Stimulated activated naive CD8-positive, alpha-beta T cell treated with anti-CD3 and anti-CD28 coated beads, Interleukin-15, amount 100 ng/mL, for 72 hours (primary cell): Measurements from ENCODE around the gene PRR33.

Source experiments
- ATAC-seq: fragments of 150-1000 bp; cut with Tn5 transposase; 2 replicates; pipeline ENCODE4 v1.10.0; 2021; ENCODE audit warnings: mild to moderate bottlenecking, moderate library complexity
- DNase-seq, 2 donors: peaks; one replicate each; pipeline ENCODE4 v3.0.0; 2021 to 2022
- H3K27ac Mint-ChIP-seq, 2 donors: one replicate each; pipeline ENCODE4 v1.8.0; 2022; ENCODE audit warnings: mild to moderate bottlenecking in 2 of 2, mixed read lengths in 2 of 2, moderate library complexity in 2 of 2
- H3K27me3 Mint-ChIP-seq: one replicate; pipeline ENCODE4 v1.8.0; 2022; ENCODE audit warnings: mixed read lengths
- H3K4me1 Mint-ChIP-seq: one replicate; pipeline ENCODE4 v1.8.0; 2022; ENCODE audit warnings: mild to moderate bottlenecking, mixed read lengths
- H3K4me3 Mint-ChIP-seq, 2 donors: one replicate each; pipeline ENCODE4 v1.8.0; 2022; ENCODE audit warnings: mild to moderate bottlenecking in 2 of 2, mixed read lengths in 2 of 2, moderate library complexity in 1 of 2
- H3K9me3 Mint-ChIP-seq, 2 donors: one replicate each; pipeline ENCODE4 v1.8.0; 2022; ENCODE audit warnings: mixed read lengths in 2 of 2

Gene PRR33

GRCh38 chr11:1838426-1839144 is 53.1 kb downstream of the PRR33 start, which contains the start of gene TNNI2:
Gene TNNI2 (plus strand): TSS chr11:1838981. CDS start chr11:1839697, 716 bp downstream.
- Mint-ChIP-seq H3K9me3 (no peaks in the 10 kb centered on the region), H3K27ac (peak within 1 kb of the TSS; percentile 86 to 87), H3K4me3 (no peak within 1 kb of the TSS), H3K4me1 (peaks cover 26% of the 10 kb centered on the region), H3K27me3 (peaks cover 2% of the 10 kb centered on the region)
- DNase-seq (no peak), ATAC-seq (no peak)
